SK-N-MC (cell line): Measurements from ENCODE around the gene TBC1D21.

Experiments
- EZH2 ChIP-seq: fragments of 200-600 bp; sonication (generic); IDR thresholded peaks from one replicate; pipeline ENCODE4 v1.6.1; 2017; ENCODE audit warnings: antibody characterized with exemption
- POLR2AphosphoS5 ChIP-seq: IDR thresholded peaks from 2 replicates; pipeline ENCODE4 v1.6.1; 2012; ENCODE audit warnings: mild to moderate bottlenecking, low read depth, low read length, borderline replicate concordance

- no peak for TF ChIP-seq POLR2AphosphoS5
- no peak for TF ChIP-seq EZH2
Measured at GRCh38 chr15:73850228-73850627, 23.1 kb upstream of the TBC1D21 start.
